HepG2 (cell line): Measurements from ENCODE around the gene UBE2L6. TPM values are rescaled to one million over a fixed set of nuclear protein-coding genes. Genes with fewer than 3 reads are reported as not detected.
A peak's percentile ranks its signal among the peaks of the same experiment; 100 is the strongest.

Source experiments
- AHDC1 ChIP-seq: sonication (generic); formaldehyde crosslinking; IDR thresholded peaks from 2 replicates; pipeline ENCODE4 v1.5.1; 2020; ENCODE audit warnings: mild to moderate bottlenecking, missing genetic modification reagents, borderline replicate concordance
- AKNA ChIP-seq: sonication (generic); formaldehyde crosslinking; IDR thresholded peaks from 2 replicates; pipeline ENCODE4 v1.4.0; 2020; ENCODE audit warnings: missing genetic modification reagents, borderline replicate concordance
- CEBPG ChIP-seq: IDR thresholded peaks from 2 replicates; pipeline ENCODE4 v1.6.1; 2016
- ELF3 ChIP-seq: IDR thresholded peaks from 2 replicates; pipeline ENCODE4 v1.6.1; 2016; ENCODE audit warnings: missing genetic modification reagents, missing compliant biosample characterization
- ETV5 ChIP-seq: IDR thresholded peaks from 2 replicates; pipeline ENCODE4 v1.6.1; 2018; ENCODE audit warnings: missing biosample characterization, missing genetic modification reagents, inconsistent platforms, borderline replicate concordance
- FOXA3 ChIP-seq: IDR thresholded peaks from 2 replicates; pipeline ENCODE4 v1.6.1; 2016; ENCODE audit warnings: missing genetic modification reagents, missing compliant biosample characterization
- HDAC2 ChIP-seq: sonication (generic); formaldehyde crosslinking; IDR thresholded peaks from 2 replicates; pipeline ENCODE4 v1.4.0; 2020; ENCODE audit warnings: missing genetic modification reagents
- HOMEZ ChIP-seq: IDR thresholded peaks from 2 replicates; pipeline ENCODE4 v1.6.1; 2016; ENCODE audit warnings: low read depth
- KDM1A ChIP-seq: IDR thresholded peaks from 2 replicates; pipeline ENCODE4 v1.6.1; 2016; ENCODE audit warnings: missing compliant biosample characterization
- NFKB2 ChIP-seq: sonication (generic); formaldehyde crosslinking; IDR thresholded peaks from 2 replicates; pipeline ENCODE4 v1.4.0; 2020; ENCODE audit warnings: missing genetic modification reagents, borderline replicate concordance
- RBM39 ChIP-seq: fragments of 200-400 bp; formaldehyde crosslinking; IDR thresholded peaks from one replicate; pipeline ENCODE4 v1.6.1; 2018; ENCODE audit warnings: antibody characterized with exemption, mild to moderate bottlenecking, low read depth, low read length; ENCODE audit not compliant: poor library complexity, severe bottlenecking
- USF2 ChIP-seq, 2 experiments: sonication (generic) in 1 of 2; formaldehyde crosslinking in 1 of 2; IDR thresholded peaks; 2 replicates each; pipeline versions ENCODE4 v1.5.1 to v1.6.1; 2011 to 2020; ENCODE audit warnings: borderline replicate concordance in 1 of 2, low read depth in 1 of 2, low read length in 1 of 2, mild to moderate bottlenecking in 1 of 2, missing genetic modification reagents in 1 of 2, moderate library complexity in 1 of 2
- ZNF230 ChIP-seq: sonication (generic); formaldehyde crosslinking; IDR thresholded peaks from 2 replicates; pipeline ENCODE4 v1.4.0; 2020; ENCODE audit warnings: mild to moderate bottlenecking, missing genetic modification reagents
- ZNF337 ChIP-seq: sonication (generic); formaldehyde crosslinking; IDR thresholded peaks from 2 replicates; pipeline ENCODE4 v1.5.1; 2020; ENCODE audit warnings: missing genetic modification reagents, low read depth, mild to moderate bottlenecking, borderline replicate concordance
- polyA plus RNA-seq, 8 experiments: library from polyadenylated mRNA; depleted of rRNA in 3 of 8; stranded (reverse) in 7 of 8; unstranded in 1 of 8; fragments of >200 nt; fragmentation: Illumina TruSeq in 4 of 8; extraction: Trizol in 4 of 8; gene quantifications; 2 replicates each; pipeline versions ENCODE4 v1.2.1 to v1.2.3, GENCODE V29; 2011 to 2016; ENCODE audit warnings: low read depth in 4 of 8, missing spikeins in 1 of 8, mixed read lengths in 1 of 8; ENCODE audit not compliant: insufficient read depth in 1 of 8
- total RNA-seq, 5 experiments: library from RNA; depleted of rRNA; stranded (reverse); fragments of >200 nt; fragmentation: Illumina TruSeq; extraction: Trizol; gene quantifications; 2 replicates each; pipeline ENCODE4 v1.2.3, GENCODE V29; 2016; ENCODE audit warnings: low read depth in 1 of 5

The UBE2L6 gene
- total and polyA plus RNA-seq, 2 of the 13 experiments (the other 11 are each of a cell fraction or from before 2014, with no cell fraction given) = 30.3 to 30.4 TPM

DNA sequence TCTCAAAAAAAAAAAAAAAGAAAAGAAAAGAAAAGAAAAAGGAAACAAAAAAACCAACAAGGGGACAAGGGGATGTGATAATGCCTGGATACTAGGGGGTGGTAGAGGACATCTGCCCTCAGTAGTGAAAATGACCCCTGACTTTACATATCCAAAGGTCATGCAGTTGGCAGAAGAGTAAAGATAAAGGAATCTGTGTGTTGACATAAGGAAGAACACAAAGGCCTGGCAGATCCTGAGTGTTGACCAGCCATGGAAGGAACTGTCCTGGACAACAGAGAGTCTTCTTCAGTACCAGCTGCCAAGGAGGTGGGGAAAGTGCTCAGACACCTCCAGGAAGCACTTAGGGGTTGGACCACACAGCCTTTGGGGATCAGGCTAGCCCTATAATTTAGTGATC lies 64.6 kb downstream of the UBE2L6 start (continued):
- TF ChIP-seq AHDC1 (CRISPR knock-in tag) = peak; percentile 53; the same call in 1 of the 2 replicates
- TF ChIP-seq KDM1A (CRISPR knock-in tag) = 0 out of 2 replicates have a peak, but pooled peaks have one; percentile 34
- no peak for TF ChIP-seq ZNF337
- no peak for TF ChIP-seq AKNA (CRISPR knock-in tag)
- TF ChIP-seq HOMEZ (CRISPR knock-in tag) = peak; percentile 43; the same call in 1 of the 2 replicates
- TF ChIP-seq ETV5 (CRISPR knock-in tag) = peak; percentile 50; the same call in 1 of the 2 replicates
- TF ChIP-seq FOXA3 (CRISPR knock-in tag) = peak; percentile 86
- TF ChIP-seq CEBPG = peak; percentile 42
- no peak for TF ChIP-seq ZNF230 (CRISPR knock-in tag)
- TF ChIP-seq NFKB2 (CRISPR knock-in tag) = no peak
- no peak for TF ChIP-seq USF2 (IDR thresholded peaks at IDR 0.05; ENCODE audit: low read depth, low read length)
- no peak for TF ChIP-seq USF2 (CRISPR knock-in tag; IDR thresholded peaks at IDR 0.05; ENCODE audit: borderline replicate concordance)
- no peak for TF ChIP-seq RBM39
- peak; percentile 33; the same call in 1 of the 2 replicates for TF ChIP-seq ELF3 (CRISPR knock-in tag)
- TF ChIP-seq HDAC2 (CRISPR knock-in tag) = peak; percentile 82; the same call in 1 of the 2 replicates
